ENCODE measurements around the gene TEX52.

Gene TEX52

DNA sequence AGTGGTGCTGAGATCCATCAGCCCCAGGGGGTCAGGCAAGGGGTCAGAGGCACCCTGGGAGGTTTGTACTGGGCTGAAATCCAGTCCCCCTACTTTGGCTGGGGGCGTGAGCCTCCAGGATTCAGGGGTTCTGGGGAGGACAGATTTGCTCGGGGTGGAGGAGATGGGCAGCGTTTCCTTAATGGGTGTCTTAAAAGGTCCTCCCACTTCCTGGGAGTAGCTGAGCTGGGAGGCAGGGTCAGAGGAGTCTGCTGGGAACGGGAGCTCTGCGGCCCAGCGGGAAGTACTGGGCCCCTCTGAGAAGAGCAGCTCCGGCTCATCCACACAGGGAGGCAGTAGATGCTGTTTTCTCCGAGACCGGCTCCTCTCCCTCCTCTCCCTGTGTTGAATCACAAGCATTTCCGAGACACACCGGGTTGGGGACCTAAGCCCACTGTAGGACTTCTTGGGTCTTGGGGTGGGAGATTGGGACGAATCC is 2.1 kb upstream of the TEX52 start:
- H3K4me3 Mint-ChIP-seq = no peak overlapping the region
- no peaks in the 10 kb centered on the region for H3K9me3 Mint-ChIP-seq
- no peaks in the 10 kb centered on the region for H3K4me1 Mint-ChIP-seq
- H3K36me3 Mint-ChIP-seq (ENCODE audit: insufficient read depth) = peaks cover 8% of the 10 kb centered on the region
- ATAC-seq (replicated peaks; ENCODE audit: extremely low read depth, poor library complexity, severe bottlenecking) = no peak
- H3K27ac Mint-ChIP-seq (ENCODE audit: low read depth) = no peak overlapping the region
- DNase-seq (ENCODE audit: low spot score in 2 of 2) = no peak
- no peaks in the 10 kb centered on the region for H3K27me3 Mint-ChIP-seq

DNA sequence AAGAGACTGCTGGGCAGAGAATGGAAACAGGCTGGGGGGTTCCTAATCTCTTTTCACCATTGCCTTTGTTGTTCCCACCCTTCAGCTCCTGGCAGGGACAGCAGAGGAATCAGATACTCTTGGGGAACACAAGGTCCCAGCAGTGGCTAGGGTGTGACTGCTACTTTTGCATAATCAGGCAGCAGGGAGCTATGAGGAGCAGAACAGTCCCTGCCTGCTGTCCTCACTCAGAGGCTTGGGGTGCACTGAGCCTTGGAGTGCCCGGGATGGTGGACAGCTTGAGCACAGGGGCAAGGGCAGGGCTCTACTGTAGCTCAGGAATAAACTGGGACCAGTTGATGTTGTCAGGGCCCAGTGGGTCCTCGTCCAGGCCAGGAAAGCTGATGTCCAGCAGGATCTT is 1.5 kb upstream of the TEX52 start:
- ATAC-seq (replicated peaks; ENCODE audit: extremely low read depth, poor library complexity, severe bottlenecking) = no peak
- Mint-ChIP-seq H3K27ac (ENCODE audit: low read depth) (no peak overlapping the region), H3K27me3 (no peaks in the 10 kb centered on the region), H3K4me3 (no peak overlapping the region), H3K9me3 (no peaks in the 10 kb centered on the region), H3K36me3 (ENCODE audit: insufficient read depth) (peaks cover 7% of the 10 kb centered on the region), H3K4me1 (no peaks in the 10 kb centered on the region)
- DNase-seq (ENCODE audit: low spot score in 2 of 2) = no peak

- Mint-ChIP-seq H3K27ac (ENCODE audit: low read depth) (no peak overlapping the region), H3K27me3 (no peaks in the 10 kb centered on the region), H3K36me3 (ENCODE audit: insufficient read depth) (peaks cover 7% of the 10 kb centered on the region), H3K9me3 (no peaks in the 10 kb centered on the region), H3K4me3 (no peak overlapping the region), H3K4me1 (no peaks in the 10 kb centered on the region)
- no peak for DNase-seq (ENCODE audit: low spot score in 2 of 2)
- ATAC-seq (replicated peaks; ENCODE audit: extremely low read depth, poor library complexity, severe bottlenecking) = no peak
These were observed 737 bp upstream of the TEX52 start for GRCh38 chr12:2857576-2857975.

GRCh38 chr12:2856051-2856450 is 788 bp downstream of the TEX52 start:
- H3K4me3 Mint-ChIP-seq = no peak overlapping the region
- no peaks in the 10 kb centered on the region for H3K4me1 Mint-ChIP-seq
- H3K27ac Mint-ChIP-seq (ENCODE audit: low read depth) = no peak overlapping the region
- no peak for DNase-seq (ENCODE audit: low spot score in 2 of 2)
- ATAC-seq (replicated peaks; ENCODE audit: extremely low read depth, poor library complexity, severe bottlenecking) = no peak
- no peaks in the 10 kb centered on the region for H3K9me3 Mint-ChIP-seq
- peaks cover 8% of the 10 kb centered on the region for H3K36me3 Mint-ChIP-seq (ENCODE audit: insufficient read depth)
- H3K27me3 Mint-ChIP-seq = no peaks in the 10 kb centered on the region

- H3K36me3 Mint-ChIP-seq (ENCODE audit: insufficient read depth) = peaks cover 8% of the 10 kb centered on the region
- H3K9me3 Mint-ChIP-seq = no peaks in the 10 kb centered on the region
- no peak for ATAC-seq (replicated peaks; ENCODE audit: extremely low read depth, poor library complexity, severe bottlenecking)
- no peak for DNase-seq (ENCODE audit: low spot score in 2 of 2)
- no peak overlapping the region for H3K4me3 Mint-ChIP-seq
- no peaks in the 10 kb centered on the region for H3K4me1 Mint-ChIP-seq
- no peak overlapping the region for H3K27ac Mint-ChIP-seq (ENCODE audit: low read depth)
- no peaks in the 10 kb centered on the region for H3K27me3 Mint-ChIP-seq
These were observed 1.3 kb downstream of the TEX52 start for GRCh38 chr12:2855546-2855945.

GRCh38 chr12:2854669-2855453 is 2.0 kb downstream of the TEX52 start:
- no peaks in the 10 kb centered on the region for H3K4me1 Mint-ChIP-seq
- H3K27ac Mint-ChIP-seq (ENCODE audit: low read depth) = no peak overlapping the region
- H3K36me3 Mint-ChIP-seq (ENCODE audit: insufficient read depth) = peaks cover 8% of the 10 kb centered on the region
- H3K9me3 Mint-ChIP-seq = no peaks in the 10 kb centered on the region
- H3K27me3 Mint-ChIP-seq = no peaks in the 10 kb centered on the region
- ATAC-seq (replicated peaks; ENCODE audit: extremely low read depth, poor library complexity, severe bottlenecking) (no peak), DNase-seq (ENCODE audit: low spot score in 2 of 2) (no peak)
- no peak overlapping the region for H3K4me3 Mint-ChIP-seq

- Mint-ChIP-seq H3K4me1 (no peaks in the 10 kb centered on the region), H3K4me3 (no peak overlapping the region), H3K27me3 (no peaks in the 10 kb centered on the region), H3K9me3 (no peaks in the 10 kb centered on the region), H3K27ac (ENCODE audit: low read depth) (no peak overlapping the region), H3K36me3 (ENCODE audit: insufficient read depth) (peaks cover 8% of the 10 kb centered on the region)
- ATAC-seq (replicated peaks; ENCODE audit: extremely low read depth, poor library complexity, severe bottlenecking) = no peak
- peak in 1 of 2 donors; percentile 27 for DNase-seq (ENCODE audit: low spot score in 2 of 2)
These were observed 3.2 kb downstream of the TEX52 start for GRCh38 chr12:2853626-2854025.

DNA sequence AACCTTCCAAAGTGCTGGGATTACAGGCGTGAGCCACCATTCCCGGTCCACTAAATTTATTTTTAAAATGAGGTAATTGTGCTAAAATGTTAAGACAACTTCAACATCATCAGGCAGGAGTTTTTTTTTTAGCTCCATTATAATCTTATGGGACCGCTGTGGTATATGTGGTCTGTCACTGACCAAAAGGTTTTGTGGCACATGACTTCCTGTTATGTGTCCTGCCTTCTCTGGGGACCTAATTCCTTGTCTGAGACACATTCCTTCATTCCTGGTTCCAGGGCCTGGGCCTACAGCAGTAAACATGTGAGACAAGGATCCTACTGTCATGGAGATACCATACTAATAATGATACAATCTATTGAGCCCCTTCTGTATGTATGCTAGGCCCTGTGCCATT is 4.9 kb downstream of the TEX52 start:
- Mint-ChIP-seq H3K36me3 (ENCODE audit: insufficient read depth) (peaks cover 10% of the 10 kb centered on the region), H3K9me3 (no peaks in the 10 kb centered on the region), H3K4me3 (no peak overlapping the region), H3K27me3 (no peaks in the 10 kb centered on the region), H3K4me1 (no peaks in the 10 kb centered on the region), H3K27ac (ENCODE audit: low read depth) (no peak overlapping the region)
- ATAC-seq (replicated peaks; ENCODE audit: extremely low read depth, poor library complexity, severe bottlenecking) = no peak
- DNase-seq (ENCODE audit: low spot score in 2 of 2) = no peak

DNA sequence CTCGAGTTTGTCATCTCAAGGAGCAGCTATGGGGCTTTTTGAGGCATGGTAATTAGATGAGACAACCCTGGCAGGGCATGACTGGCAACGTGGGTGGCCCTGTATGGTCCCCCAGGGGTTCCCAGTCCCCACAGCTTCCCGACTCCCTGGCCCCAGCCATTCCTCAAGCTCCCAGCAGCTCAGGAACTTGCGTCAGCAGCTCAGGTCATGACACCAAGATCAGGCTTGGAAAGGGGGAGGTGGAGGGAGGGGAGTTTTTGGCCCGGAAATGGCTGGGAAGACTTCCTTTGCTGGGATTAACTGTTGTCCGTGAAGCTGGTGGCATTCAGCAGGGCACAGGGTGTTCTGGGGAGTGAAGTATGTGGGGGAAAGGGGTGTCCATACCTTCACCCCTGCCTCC is 11.6 kb downstream of the TEX52 start:
- peaks cover 12% of the 10 kb centered on the region for H3K36me3 Mint-ChIP-seq (ENCODE audit: insufficient read depth)
- no peak overlapping the region for H3K4me3 Mint-ChIP-seq
- no peak for DNase-seq (ENCODE audit: low spot score in 2 of 2)

DNA sequence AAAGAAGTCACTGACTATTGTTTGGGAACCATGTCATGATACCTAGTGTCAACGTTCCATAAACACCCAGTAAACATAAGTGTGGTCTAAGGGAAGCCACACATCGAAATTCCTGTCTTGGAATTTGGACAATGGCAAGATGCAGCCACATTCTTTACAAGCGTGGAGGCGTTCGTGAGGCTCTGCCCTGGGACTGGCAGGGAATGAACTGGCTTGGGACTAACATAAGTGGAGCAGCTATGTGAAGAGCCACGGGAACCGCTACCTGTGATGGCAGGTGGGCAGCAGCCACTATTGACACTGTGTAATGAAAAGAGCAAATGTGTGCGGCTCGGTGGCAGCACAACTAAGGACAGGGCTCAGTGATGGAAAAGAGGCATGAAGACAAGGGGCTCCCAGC is 12.1 kb downstream of the TEX52 start:
- Mint-ChIP-seq H3K27me3 (no peaks in the 10 kb centered on the region), H3K9me3 (no peaks in the 10 kb centered on the region), H3K4me3 (no peak overlapping the region), H3K36me3 (ENCODE audit: insufficient read depth) (peaks cover 14% of the 10 kb centered on the region), H3K4me1 (peaks cover 5% of the 10 kb centered on the region), H3K27ac (ENCODE audit: low read depth) (no peak overlapping the region)
- DNase-seq (ENCODE audit: low spot score in 2 of 2) = no peak
- no peak for ATAC-seq (replicated peaks; ENCODE audit: extremely low read depth, poor library complexity, severe bottlenecking)

More for the DNA sequence above, 11.6 kb downstream of the TEX52 start:
- no peaks in the 10 kb centered on the region for H3K27me3 Mint-ChIP-seq
- ATAC-seq (replicated peaks; ENCODE audit: extremely low read depth, poor library complexity, severe bottlenecking) = no peak
- peaks cover 5% of the 10 kb centered on the region for H3K4me1 Mint-ChIP-seq
- H3K27ac Mint-ChIP-seq (ENCODE audit: low read depth) = no peak overlapping the region
- H3K9me3 Mint-ChIP-seq = no peaks in the 10 kb centered on the region

DNA sequence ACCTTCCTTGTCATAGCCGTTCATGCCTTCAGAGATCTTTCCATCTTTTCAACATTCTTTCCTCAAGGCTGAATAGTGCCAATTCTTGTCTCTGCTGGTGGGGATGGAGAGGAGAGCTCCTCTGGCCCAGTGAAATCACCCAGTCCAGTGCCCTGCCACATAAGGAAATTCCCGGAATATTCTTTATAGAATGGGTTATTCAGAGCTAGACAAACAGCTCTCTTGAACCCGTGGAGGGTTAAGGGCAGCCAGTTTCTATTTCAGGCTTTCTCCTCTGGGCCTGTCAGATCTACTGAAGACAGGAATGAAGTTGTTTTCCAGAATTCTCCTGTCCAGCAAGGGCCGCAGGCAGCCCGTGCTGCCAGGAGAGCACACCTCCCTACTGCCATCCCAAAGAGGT is 13.9 kb downstream of the TEX52 start:
- ATAC-seq (replicated peaks; ENCODE audit: extremely low read depth, poor library complexity, severe bottlenecking) = no peak
- no peaks in the 10 kb centered on the region for H3K9me3 Mint-ChIP-seq
- H3K36me3 Mint-ChIP-seq (ENCODE audit: insufficient read depth) = peaks cover 19% of the 10 kb centered on the region
- H3K4me3 Mint-ChIP-seq = no peak overlapping the region
- no peak overlapping the region for H3K27ac Mint-ChIP-seq (ENCODE audit: low read depth)
- peaks cover 5% of the 10 kb centered on the region for H3K4me1 Mint-ChIP-seq
- DNase-seq (ENCODE audit: low spot score in 2 of 2) = no peak
- H3K27me3 Mint-ChIP-seq = no peaks in the 10 kb centered on the region

GRCh38 chr12:2841056-2841650 is 15.7 kb downstream of the TEX52 start:
- H3K9me3 Mint-ChIP-seq = no peaks in the 10 kb centered on the region
- ATAC-seq (replicated peaks; ENCODE audit: extremely low read depth, poor library complexity, severe bottlenecking) (no peak), DNase-seq (ENCODE audit: low spot score in 2 of 2) (no peak)
- no peak overlapping the region for H3K27ac Mint-ChIP-seq (ENCODE audit: low read depth)
- no peaks in the 10 kb centered on the region for H3K27me3 Mint-ChIP-seq
- peaks cover 5% of the 10 kb centered on the region for H3K4me1 Mint-ChIP-seq
- no peak overlapping the region for H3K4me3 Mint-ChIP-seq
- H3K36me3 Mint-ChIP-seq (ENCODE audit: insufficient read depth) = peaks cover 29% of the 10 kb centered on the region

GRCh38 chr12:2836574-2836973 is 20.3 kb downstream of the TEX52 start:
- H3K27ac Mint-ChIP-seq (ENCODE audit: low read depth) = no peak overlapping the region
- no peaks in the 10 kb centered on the region for H3K9me3 Mint-ChIP-seq
- DNase-seq (ENCODE audit: low spot score in 2 of 2) (no peak), ATAC-seq (replicated peaks; ENCODE audit: extremely low read depth, poor library complexity, severe bottlenecking) (no peak)
- H3K36me3 Mint-ChIP-seq (ENCODE audit: insufficient read depth) = peaks cover 32% of the 10 kb centered on the region
- H3K4me1 Mint-ChIP-seq = peaks cover 11% of the 10 kb centered on the region
- no peaks in the 10 kb centered on the region for H3K27me3 Mint-ChIP-seq
- H3K4me3 Mint-ChIP-seq = no peak overlapping the region
